Mesenchymal stem cell (in vitro differentiated cells and primary cell): ENCODE results near the gene BLID.

Source experiments
- DNase-seq: peaks from one replicate; pipeline ENCODE4 v3.0.0-alpha.2; 2013
- H2AFZ ChIP-seq: one replicate; pipeline ENCODE4 v1.6.1; 2013; ENCODE audit warnings: low read depth, mild to moderate bottlenecking, control low read depth, inconsistent platforms, low read length, moderate library complexity
- H2AK5ac ChIP-seq: 2 replicates; pipeline ENCODE4 v1.6.1; 2013; ENCODE audit warnings: low read length, moderate library complexity, mild to moderate bottlenecking, inconsistent platforms; ENCODE audit not compliant: severe bottlenecking
- H2BK120ac ChIP-seq: one replicate; pipeline ENCODE4 v1.6.1; 2013; ENCODE audit warnings: low read depth, mild to moderate bottlenecking, inconsistent platforms, low read length, moderate library complexity
- H2BK12ac ChIP-seq, 2 experiments: one replicate each; pipeline ENCODE4 v1.6.1; 2013; ENCODE audit warnings: inconsistent platforms in 2 of 2, low read length in 2 of 2, mild to moderate bottlenecking in 2 of 2, moderate library complexity in 2 of 2, control low read depth in 1 of 2
- H2BK15ac ChIP-seq: one replicate; pipeline ENCODE4 v1.6.1; 2013; ENCODE audit warnings: mild to moderate bottlenecking, low read depth, inconsistent platforms; ENCODE audit not compliant: poor library complexity, severe bottlenecking
- H2BK5ac ChIP-seq: 2 replicates; pipeline ENCODE4 v1.6.1; 2013; ENCODE audit warnings: low read depth, mild to moderate bottlenecking, low read length, control low read depth, inconsistent platforms; ENCODE audit not compliant: poor library complexity, severe bottlenecking
- H3K14ac ChIP-seq, 2 experiments: one replicate each; pipeline ENCODE4 v1.6.1; 2013; ENCODE audit warnings: inconsistent platforms in 2 of 2, low read length in 2 of 2, control low read depth in 1 of 2, mild to moderate bottlenecking in 1 of 2, moderate library complexity in 1 of 2
- H3K18ac ChIP-seq, 2 experiments: one replicate each; pipeline ENCODE4 v1.6.1; 2013; ENCODE audit warnings: inconsistent platforms in 2 of 2, low read length in 2 of 2, control low read depth in 1 of 2, low read depth in 1 of 2, mild to moderate bottlenecking in 1 of 2
- H3K23ac ChIP-seq, 2 experiments: one replicate each; pipeline ENCODE4 v1.6.1; 2013; ENCODE audit warnings: inconsistent platforms in 2 of 2, low read length in 2 of 2, mild to moderate bottlenecking in 2 of 2, moderate library complexity in 2 of 2, control low read depth in 1 of 2
- H3K27ac ChIP-seq: 2 replicates; pipeline ENCODE4 v1.5.1; 2013; ENCODE audit warnings: mild to moderate bottlenecking, moderate library complexity, low read length, control low read depth, inconsistent platforms; ENCODE audit not compliant: poor library complexity, severe bottlenecking
- H3K27me3 ChIP-seq, 2 experiments: 2 replicates each; pipeline versions ENCODE4 v1.6.1 to v1.7.0; 2013; ENCODE audit warnings: low read length in 2 of 2, mild to moderate bottlenecking in 2 of 2, moderate library complexity in 2 of 2, control low read depth in 1 of 2, inconsistent platforms in 1 of 2; ENCODE audit not compliant: control insufficient read depth in 1 of 2, insufficient read depth in 1 of 2
- H3K36me3 ChIP-seq, 2 experiments: 2 replicates each; pipeline versions ENCODE4 v1.6.1 to v1.7.0; 2013; ENCODE audit warnings: low read length in 2 of 2, control low read depth in 1 of 2, inconsistent platforms in 1 of 2, low read depth in 1 of 2, mild to moderate bottlenecking in 1 of 2; ENCODE audit not compliant: insufficient read depth in 2 of 2, control insufficient read depth in 1 of 2
- H3K4ac ChIP-seq, 2 experiments: one replicate each; pipeline ENCODE4 v1.6.1; 2013; ENCODE audit warnings: inconsistent platforms in 2 of 2, low read length in 2 of 2, mild to moderate bottlenecking in 2 of 2, moderate library complexity in 2 of 2, control low read depth in 1 of 2, low read depth in 1 of 2
- H3K4me1 ChIP-seq: 2 replicates; pipeline ENCODE4 v1.6.1; 2013; ENCODE audit warnings: low read depth, low read length, control low read depth; ENCODE audit not compliant: control insufficient read depth, insufficient read depth
- H3K4me2 ChIP-seq: 2 replicates; pipeline ENCODE4 v1.6.1; 2013; ENCODE audit warnings: low read length, mild to moderate bottlenecking, inconsistent platforms; ENCODE audit not compliant: poor library complexity, severe bottlenecking
- H3K4me3 ChIP-seq, 2 experiments: 2 replicates each; pipeline versions ENCODE4 v1.5.1 to v1.7.0; 2013; ENCODE audit warnings: low read length in 2 of 2, mild to moderate bottlenecking in 2 of 2, control low read depth in 1 of 2, low read depth in 1 of 2; ENCODE audit not compliant: insufficient read depth in 1 of 2
- H3K79me1 ChIP-seq: replicated peaks from 2 replicates; pipeline ENCODE4 v1.6.1; 2013; ENCODE audit warnings: mild to moderate bottlenecking, control low read depth, low read length, inconsistent platforms; ENCODE audit not compliant: poor library complexity, severe bottlenecking
- H3K9ac ChIP-seq: 2 replicates; pipeline ENCODE4 v1.7.0; 2013; ENCODE audit warnings: mild to moderate bottlenecking, low read length, moderate library complexity
- H3K9me3 ChIP-seq: 2 replicates; pipeline ENCODE4 v1.7.0; 2013; ENCODE audit warnings: mild to moderate bottlenecking, low read length; ENCODE audit not compliant: control insufficient read depth
- H4K8ac ChIP-seq: one replicate; pipeline ENCODE4 v1.6.1; 2013; ENCODE audit warnings: inconsistent platforms, mild to moderate bottlenecking, low read length, moderate library complexity
- H4K91ac ChIP-seq: one replicate; pipeline ENCODE4 v1.6.1; 2013; ENCODE audit warnings: mild to moderate bottlenecking, low read length, inconsistent platforms
- WGBS: methylation state at CpG from one replicate; pipeline ENCODE4 v1.1.7; 2013; ENCODE audit warnings: mixed read lengths; 5-methylcytosine and 5-hydroxymethylcytosine counted together

BLID gene

GRCh38 chr11:122114976-122115375 is 1.0 kb downstream of the BLID start:
- no peak overlapping the region for H3K4ac ChIP-seq
- no CpG with 5 or more reads among the region's 2 CpGs for WGBS
- H2AK5ac ChIP-seq: no peak overlapping the region
- no peak overlapping the region for H3K18ac ChIP-seq
- H3K79me1 ChIP-seq: peaks cover 16% of the 10 kb centered on the region
- H3K4me2 ChIP-seq: no peak overlapping the region
- no peak for DNase-seq
- H3K27ac ChIP-seq: no peak overlapping the region
- H2AFZ ChIP-seq: no peak overlapping the region
- no peak overlapping the region for H4K91ac ChIP-seq
- H3K14ac ChIP-seq: no peak overlapping the region
- no peak overlapping the region for H2BK15ac ChIP-seq
- no peak overlapping the region for H4K8ac ChIP-seq
- H2BK5ac ChIP-seq: no peak overlapping the region
- H3K4me3 ChIP-seq: peak overlapping the region in 1 of 2 experiments; percentile 62
- no peaks in the 10 kb centered on the region for H3K9me3 ChIP-seq
- peak overlapping the region; percentile 86 for H3K9ac ChIP-seq
- H2BK120ac ChIP-seq: no peak overlapping the region
- H2BK12ac ChIP-seq: no peak overlapping the region
- H3K27me3 ChIP-seq: no peaks in the 10 kb centered on the region
- peaks cover 0 to 70% of the 10 kb centered on the region in 2 experiments for H3K36me3 ChIP-seq
- H3K4me1 ChIP-seq: peaks cover 1% of the 10 kb centered on the region
- H3K23ac ChIP-seq: no peak overlapping the region

GRCh38 chr11:122113836-122114825 is 1.9 kb downstream of the BLID start:
- no peak overlapping the region for H3K23ac ChIP-seq
- no peak overlapping the region for H4K91ac ChIP-seq
- no peak overlapping the region for H4K8ac ChIP-seq
- no peaks in the 10 kb centered on the region for H3K9me3 ChIP-seq
- no peaks in the 10 kb centered on the region for H3K27me3 ChIP-seq
- H3K14ac ChIP-seq: no peak overlapping the region
- H2AFZ ChIP-seq: no peak overlapping the region
- no peak overlapping the region for H3K27ac ChIP-seq
- no peak overlapping the region for H3K4ac ChIP-seq
- H3K9ac ChIP-seq: peak overlapping the region; percentile 86
- H3K36me3 ChIP-seq: peaks cover 0 to 71% of the 10 kb centered on the region in 2 experiments
- peak overlapping the region in 1 of 2 experiments; percentile 62 for H3K4me3 ChIP-seq
- H2AK5ac ChIP-seq: peak overlapping the region; percentile 31
- no peak overlapping the region for H2BK12ac ChIP-seq
- H2BK120ac ChIP-seq: no peak overlapping the region
- peaks cover 16% of the 10 kb centered on the region for H3K79me1 ChIP-seq
- H3K4me1 ChIP-seq: peaks cover 1% of the 10 kb centered on the region
- DNase-seq: peak; percentile 63
- no peak overlapping the region for H3K4me2 ChIP-seq
- WGBS: 78% methylated on average over 7 of the region's 8 CpGs
- H2BK15ac ChIP-seq: no peak overlapping the region
- no peak overlapping the region for H2BK5ac ChIP-seq
- H3K18ac ChIP-seq: peak overlapping the region in 1 of 2 experiments; percentile 74

- H4K8ac ChIP-seq: no peak overlapping the region
- WGBS: 90% methylated on average over 5 of the region's 5 CpGs
- DNase-seq: no peak
- no peak overlapping the region for H2BK120ac ChIP-seq
- no peak overlapping the region for H2BK5ac ChIP-seq
- H3K36me3 ChIP-seq: peaks cover 0 to 72% of the 10 kb centered on the region in 2 experiments
- no peak overlapping the region for H3K4me3 ChIP-seq
- peaks cover 1% of the 10 kb centered on the region for H3K4me1 ChIP-seq
- H2AK5ac ChIP-seq: no peak overlapping the region
- peaks cover 18% of the 10 kb centered on the region for H3K79me1 ChIP-seq
- H3K14ac ChIP-seq: no peak overlapping the region
- H2BK15ac ChIP-seq: no peak overlapping the region
- no peak overlapping the region for H3K27ac ChIP-seq
- H3K4ac ChIP-seq: peak overlapping the region in 1 of 2 experiments; percentile 67
- H3K18ac ChIP-seq: peak overlapping the region in 1 of 2 experiments; percentile 61
- H3K23ac ChIP-seq: no peak overlapping the region
- no peak overlapping the region for H2AFZ ChIP-seq
- no peak overlapping the region for H3K4me2 ChIP-seq
- H3K9ac ChIP-seq: peak overlapping the region; percentile 30
- H2BK12ac ChIP-seq: no peak overlapping the region
- H3K9me3 ChIP-seq: no peaks in the 10 kb centered on the region
- no peaks in the 10 kb centered on the region for H3K27me3 ChIP-seq
- no peak overlapping the region for H4K91ac ChIP-seq
Observed at GRCh38 chr11:122112470-122113365, 3.3 kb downstream of the BLID start.
